SHP77 (cell line): Measurements from ENCODE around the gene TMEM237.

Source experiments
- DNase-seq, 2 experiments: peaks; one replicate each; lab custom pipeline; 2025; lab: John Stamatoyannopoulos, UW

The TMEM237 gene

DNA sequence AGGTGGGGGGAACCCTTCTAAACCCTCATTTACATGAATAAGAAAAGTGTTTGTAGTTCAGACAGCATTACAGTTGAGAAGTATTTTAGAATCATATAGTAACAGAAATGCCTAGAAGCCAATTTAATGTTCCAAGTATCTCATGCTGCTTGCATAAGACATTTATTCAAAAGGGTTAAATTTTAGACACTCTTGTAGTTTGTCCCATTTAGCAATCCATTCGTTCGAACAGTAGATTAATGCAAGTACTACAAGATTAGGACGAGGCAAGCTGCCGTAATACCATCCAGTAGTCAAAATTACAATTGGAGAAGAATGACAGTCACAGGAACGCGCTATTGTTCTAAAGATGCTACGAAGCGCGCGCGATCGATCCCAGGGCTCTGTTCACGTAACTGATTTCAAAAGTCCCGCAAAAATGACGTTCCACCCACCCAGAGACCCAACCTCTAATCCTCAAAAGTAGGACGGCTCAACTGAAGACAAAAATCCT lies 1.2 kb downstream of the TMEM237 start:
- peak in 1 of 2 experiments; percentile 73 for DNase-seq

DNA sequence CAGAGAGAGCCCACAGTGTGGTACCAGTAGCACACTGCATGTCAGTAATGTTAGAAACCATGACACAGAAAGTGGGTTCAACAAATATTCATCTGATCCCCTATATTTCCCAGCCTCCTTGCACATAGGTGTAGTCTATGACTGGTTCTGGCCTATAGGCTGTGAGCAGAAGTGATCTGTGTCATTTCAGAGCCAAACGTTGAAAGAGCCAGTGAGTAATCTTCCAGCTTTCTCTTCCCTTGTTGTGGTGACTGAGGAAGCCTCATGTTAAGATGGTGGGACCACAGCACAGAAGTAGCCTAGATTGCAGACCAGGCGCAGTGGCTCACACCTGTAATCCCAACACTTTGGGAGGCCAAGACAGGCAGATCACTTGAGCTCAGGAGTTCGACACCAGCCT lies 4.1 kb downstream of the TMEM237 start:
- DNase-seq: no peak

DNA sequence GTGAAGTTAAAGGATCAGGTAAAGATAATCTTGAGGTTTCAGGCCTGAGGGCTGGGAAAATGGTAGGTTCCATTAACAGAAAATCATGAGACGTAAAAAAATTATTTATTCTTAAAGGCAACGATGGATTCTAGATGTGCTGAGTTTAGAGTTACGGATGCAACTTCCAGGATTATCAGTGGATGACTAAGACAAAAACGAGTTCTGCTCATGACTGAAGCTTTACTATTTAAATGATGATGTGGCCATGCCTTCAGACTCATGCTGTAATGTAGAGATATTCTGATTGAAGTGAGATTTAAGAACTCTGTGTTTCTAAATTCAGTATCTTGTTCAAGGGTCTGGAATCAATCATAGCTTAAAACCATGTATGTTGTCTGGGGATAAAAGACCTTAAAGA lies 5.0 kb downstream of the TMEM237 start:
- no peak for DNase-seq

DNA sequence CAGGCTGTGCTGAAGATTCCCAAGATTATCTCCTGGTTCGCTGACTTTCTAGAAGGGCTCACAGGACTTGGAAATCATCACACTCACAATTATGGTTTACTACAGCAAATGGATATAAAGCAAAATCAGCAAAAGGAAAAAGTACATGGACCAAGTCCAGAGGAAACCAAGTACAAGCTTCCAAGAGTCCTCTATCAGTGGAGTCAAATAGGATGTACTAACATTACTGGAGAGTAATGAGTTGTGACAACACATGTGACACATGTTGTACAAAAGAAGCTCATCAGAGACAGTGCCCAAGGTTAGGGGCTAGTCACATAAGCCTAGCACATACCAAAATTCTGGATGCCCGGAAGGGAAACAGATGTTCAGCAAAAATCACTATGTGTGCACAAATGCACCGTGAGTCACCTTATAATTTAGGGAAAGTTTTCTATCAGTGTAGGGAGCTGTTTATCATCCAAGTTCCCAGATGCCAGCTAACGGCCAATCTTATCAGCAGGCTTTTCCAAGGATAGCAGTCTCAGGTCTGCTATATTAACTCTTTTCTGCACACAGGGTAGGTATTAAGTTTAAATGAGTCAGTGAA lies 9.5 kb downstream of the TMEM237 start:
- no peak for DNase-seq

DNA sequence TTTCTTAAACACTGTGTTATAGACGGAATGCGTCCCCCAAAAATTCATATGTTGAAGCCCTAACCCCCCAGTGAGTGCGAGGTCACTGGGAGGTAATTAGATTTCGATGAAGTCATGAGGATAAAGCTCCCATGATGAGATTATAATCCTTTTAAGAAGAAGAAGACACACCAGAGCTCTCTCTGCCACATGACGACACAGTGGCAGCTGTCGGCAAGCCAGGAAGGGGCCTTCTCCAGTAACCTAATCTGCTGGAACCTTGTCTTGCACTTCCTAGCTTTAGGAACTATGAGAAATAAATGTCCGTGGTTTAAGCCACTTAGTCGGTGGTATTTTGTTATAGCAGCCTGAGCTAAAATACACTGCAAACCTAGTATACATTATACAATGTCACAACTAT lies 12.3 kb downstream of the TMEM237 start:
- no peak for DNase-seq

DNA sequence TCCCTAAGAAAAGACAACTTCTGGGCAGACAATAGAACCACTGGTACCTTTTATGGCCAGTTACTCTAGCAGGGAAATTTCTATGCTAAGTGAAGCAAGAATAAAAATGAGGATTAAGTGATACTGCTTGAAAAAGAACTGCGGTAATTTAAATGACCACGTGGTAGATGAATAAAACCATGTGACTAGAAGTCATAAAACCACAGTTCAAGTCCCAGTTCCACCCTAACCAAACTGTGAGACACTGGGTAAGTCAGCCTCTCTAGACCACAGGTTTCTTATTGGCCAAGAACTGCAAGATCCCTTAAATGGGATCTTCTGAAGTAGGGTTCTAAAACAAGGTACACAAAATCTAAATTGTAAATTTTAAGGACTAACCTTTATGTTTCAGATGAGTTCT lies 12.7 kb downstream of the TMEM237 start:
- no peak for DNase-seq

DNA sequence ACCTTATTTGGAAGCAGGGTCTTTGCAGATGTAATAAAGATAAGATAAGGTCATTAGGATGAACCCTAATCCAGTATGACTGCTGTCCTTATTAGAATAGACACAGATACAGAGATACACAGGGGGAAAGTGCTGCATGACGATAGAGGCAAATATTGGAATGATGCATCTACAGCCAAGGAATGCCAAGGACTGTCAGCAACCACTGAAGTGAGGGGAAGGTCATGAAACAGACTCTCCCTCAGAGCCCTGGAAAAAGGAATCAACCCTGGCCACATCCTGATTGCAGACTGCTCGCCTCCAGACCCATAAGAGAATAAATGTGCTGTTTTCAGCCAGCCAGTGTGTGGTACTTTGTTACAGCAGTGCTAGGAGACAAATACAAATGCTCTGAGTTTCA lies 14.8 kb downstream of the TMEM237 start:
- DNase-seq: no peak

DNA sequence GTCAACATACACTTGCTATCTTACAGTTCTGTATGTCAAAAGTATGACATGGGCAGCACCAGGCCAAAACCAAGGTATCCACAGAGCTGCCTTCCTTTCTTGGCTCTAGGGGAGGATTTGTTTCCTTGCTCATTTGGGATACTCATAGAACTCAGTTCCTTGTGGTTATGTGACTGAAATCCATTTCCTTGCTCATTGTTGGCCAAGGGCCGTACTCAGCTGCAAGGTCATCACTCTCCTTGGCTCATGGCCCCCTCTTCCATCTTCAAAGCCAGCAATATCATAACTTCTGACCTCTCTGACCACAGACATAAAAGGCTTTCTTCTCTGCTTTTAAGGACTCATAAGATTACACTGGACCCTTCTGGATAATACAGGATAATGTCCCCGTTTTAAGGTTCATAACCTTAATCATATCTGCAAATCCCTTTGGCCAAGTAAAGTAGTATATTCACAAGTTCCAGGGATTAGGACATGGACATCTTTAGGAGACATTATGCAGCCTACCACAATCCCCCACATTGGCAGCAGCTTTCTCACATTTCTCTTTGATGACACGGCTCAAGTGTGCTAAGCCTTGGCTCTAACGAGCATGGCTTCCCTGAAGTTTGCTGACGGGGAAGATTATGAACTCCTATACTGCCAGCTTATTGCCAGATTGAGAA lies 20.9 kb downstream of the TMEM237 start:
- DNase-seq: no peak

DNA sequence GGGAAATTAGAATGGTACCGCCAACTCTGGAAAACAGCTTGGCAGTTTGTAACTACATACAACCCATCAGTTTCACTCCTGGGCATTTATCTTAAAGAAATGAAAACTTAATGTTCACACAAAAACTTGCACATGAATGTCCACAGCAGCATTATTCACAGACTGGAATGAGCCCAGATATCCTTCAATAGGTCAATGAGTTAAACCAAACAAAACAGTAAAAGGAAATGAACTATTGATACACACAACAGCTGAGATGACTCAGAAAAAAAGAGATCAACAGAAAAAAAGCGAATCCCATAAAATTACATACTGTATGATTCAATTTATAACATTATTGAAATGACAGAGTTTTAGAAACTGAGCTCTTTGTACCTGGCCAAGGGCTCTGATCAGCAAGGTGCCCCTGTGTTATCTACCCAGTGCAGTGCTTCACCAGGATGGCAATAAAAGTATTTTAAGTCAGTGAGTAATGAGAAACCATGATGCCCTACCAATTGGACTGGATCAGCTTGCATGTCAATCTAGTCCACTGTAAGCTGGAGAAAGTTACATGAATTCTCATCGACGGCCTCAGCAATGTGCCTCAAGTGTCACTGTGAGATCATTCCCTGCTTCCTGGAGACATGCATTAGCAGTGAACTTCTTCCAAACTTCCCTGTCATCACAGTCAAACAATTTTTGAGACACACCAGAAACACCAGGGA lies 21.9 kb downstream of the TMEM237 start:
- DNase-seq: no peak

DNA sequence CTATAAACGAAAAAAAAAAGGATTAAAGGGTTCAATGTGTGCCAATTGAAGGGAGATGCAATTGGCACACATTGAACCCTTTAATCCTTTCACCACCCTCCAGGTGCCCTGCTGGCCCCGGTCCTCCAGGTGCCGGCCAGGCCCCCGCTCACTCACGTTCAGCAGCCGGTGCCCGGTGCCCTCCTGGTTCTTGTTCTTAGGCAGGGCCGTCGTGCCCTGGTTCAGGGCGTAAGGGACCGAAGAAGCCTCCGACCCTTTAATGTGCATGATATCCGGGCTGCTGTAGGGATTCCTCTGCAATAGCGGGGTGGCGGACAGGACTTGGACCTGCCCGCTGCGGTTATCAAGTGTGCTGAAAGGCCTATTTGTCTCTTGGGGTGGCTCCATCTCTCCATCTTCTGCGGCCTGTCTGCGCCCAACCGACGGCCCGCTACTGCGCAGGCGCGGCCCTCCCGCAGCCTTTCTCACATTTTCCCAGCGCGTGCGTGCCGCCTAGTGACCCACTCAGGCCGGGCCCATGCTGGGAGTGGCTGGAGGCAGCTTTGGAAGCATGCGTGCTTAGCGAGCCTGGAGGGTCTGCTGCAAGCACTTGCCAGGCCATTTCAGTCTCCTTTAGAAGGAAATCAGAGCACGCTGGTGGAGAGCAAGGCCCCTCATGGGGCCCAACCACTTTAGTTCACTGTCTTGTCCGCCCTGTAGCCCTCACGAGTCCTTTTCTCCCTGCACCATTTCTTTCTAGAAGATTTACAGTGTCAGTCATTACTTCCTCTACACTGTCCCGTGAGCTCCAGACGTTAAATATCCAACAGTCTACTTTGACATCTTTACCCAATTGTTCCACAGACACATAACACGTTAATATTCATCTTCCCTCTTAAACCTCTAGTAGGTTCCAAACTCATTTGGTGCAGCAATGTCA lies 24.3 kb downstream of the TMEM237 start:
- DNase-seq: no peak

DNA sequence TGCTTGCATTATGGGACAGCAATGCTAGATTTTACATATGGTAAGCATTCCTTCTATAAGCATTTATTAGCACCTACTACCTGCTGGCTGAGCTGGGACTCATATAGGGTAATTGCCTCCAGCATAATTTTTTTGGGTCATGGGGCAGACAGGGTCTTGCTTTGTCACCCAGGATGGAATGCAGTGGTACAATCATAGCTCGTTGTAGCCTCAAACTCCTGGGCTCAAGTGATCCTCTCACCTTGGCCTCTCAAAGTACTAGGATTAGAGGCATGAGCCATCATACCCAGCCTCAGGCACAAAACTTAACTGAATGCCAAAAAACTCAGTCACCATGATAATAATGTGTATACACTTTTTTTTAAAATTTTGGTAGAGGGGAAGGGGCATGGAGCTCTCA lies 35.3 kb downstream of the TMEM237 start:
- no peak for DNase-seq

DNA sequence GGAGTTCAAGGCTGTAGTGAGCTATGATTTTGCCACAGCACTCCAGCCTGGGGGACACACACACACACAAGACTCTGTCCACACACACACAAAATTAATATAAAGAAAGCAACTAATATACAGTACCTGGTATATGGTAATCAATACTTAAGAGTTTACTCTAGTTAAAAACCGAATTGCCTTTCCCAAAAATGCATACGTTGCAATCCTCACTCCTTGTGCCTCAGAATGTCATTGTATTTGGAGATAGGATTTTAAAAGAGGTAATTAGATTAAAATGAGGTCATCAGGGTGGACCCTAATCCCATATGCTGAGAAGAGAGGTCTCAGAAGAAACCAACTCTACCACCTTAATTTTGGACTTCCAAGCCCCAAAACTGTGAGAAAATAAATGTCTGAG lies 35.7 kb downstream of the TMEM237 start:
- no peak for DNase-seq

DNA sequence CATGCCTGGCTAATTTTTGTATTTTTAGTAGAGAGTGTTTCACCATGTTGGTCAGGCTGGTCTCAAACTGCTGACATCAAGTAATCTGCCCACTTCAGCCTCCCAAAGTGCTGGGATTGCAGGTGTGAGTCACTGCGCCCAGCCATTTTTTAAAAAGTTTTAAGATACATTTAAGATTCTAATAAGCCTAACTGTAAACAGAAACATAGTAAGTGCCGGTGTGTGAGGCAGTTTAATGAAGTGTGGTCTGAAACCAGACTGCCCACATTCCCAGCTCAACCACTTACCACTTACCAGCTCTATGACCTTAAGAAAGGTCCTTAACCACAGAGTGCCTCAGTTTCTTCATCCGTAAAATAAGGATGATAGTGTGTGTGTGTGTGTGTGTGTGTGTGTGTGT lies 42.4 kb downstream of the TMEM237 start:
- no peak for DNase-seq

DNA sequence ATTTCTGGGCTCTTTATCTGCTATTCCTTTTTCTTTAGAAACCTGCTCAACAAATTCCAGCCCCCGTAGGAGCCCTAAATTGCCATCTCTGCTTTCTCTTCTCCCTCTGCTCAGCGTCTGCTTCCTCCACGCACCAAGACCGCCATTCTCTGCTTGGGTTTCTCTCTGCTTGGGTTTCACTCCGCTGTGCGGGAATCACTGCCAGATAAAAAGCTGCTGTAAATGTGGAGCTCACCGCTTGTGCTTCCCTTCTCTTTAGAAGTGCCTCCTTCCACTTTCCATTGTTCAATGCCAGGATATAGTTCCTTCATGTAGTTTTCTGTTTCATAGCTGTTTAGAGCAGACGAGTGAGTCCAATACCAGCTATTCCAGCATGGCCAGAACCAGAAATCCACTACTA lies 45.9 kb downstream of the TMEM237 start:
- DNase-seq: no peak

DNA sequence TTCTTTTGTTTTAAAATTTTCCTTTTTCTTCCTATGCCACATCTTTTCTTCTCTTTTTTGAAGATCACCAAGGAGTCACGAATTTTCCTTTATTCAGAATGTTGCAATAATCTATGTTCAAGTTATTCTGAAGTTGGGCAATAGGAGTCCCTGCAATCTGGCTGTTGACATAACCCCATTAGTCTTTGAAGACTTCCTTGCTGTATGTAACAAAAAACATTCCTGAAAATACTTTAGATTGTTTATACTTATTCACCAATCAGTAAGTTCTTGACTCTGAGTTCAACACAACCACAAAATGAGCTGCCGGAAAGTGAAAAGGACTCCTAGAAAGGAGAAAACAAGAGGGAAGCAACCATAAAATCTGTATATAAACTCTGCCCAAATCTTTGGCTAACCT lies 62.8 kb downstream of the TMEM237 start:
- DNase-seq: no peak

DNA sequence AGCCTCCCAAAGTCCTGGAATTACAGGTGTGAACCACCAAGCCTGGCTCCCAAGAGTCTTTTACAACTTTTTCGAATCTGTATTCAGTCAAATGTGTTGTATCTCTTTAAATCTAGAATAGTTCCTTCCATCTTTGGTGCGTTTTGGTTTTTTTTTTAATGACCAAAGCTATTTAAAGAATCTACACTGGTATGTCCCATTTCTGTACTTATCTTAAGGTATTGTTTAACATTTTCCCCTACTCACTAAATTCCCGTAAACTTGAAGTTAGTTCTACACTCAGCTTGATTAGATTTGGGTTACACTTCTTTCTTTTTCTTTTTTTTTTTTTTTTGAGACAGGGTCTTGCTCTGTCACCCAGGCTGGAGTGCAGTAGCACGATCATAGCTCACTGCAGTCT lies 63.8 kb downstream of the TMEM237 start:
- DNase-seq: no peak

DNA sequence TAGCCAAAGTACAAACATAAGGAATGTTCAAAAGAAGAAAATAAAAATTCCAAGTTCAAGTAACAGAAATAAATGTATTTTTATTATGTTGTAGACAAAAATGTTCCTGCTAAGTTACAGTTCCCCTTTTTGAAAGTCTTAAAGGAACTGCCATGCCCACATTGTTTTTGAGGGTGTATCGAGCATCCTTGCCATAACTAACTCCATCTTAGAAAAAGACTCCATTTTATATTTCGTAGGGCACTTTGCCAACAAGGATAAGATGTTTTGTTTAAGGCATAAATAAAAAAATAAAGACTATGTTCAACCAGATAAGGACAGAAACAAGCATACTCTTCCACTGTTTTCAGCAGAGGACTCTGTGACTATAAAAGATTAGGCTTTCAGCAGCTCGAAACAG lies 67.3 kb downstream of the TMEM237 start:
- no peak for DNase-seq

DNA sequence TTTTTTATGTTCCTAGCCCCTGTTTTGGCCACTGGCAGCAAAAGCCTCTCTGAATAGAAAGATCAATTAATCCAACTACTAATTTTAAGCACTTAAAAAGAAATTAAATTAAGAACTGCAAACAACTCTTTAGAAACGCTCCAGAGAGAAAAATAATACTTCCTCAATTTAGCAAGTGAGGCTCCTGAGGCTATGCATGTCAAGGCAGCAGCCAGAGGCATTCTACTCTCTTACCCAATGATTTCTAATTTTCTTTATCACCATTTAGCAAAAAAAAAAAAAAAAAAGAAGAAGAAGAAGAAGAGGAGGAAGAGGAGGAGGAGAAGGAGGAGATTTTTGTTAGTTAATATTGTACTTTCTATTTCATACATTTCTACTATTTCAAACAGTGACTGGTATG lies 68.5 kb downstream of the TMEM237 start:
- DNase-seq: no peak

DNA sequence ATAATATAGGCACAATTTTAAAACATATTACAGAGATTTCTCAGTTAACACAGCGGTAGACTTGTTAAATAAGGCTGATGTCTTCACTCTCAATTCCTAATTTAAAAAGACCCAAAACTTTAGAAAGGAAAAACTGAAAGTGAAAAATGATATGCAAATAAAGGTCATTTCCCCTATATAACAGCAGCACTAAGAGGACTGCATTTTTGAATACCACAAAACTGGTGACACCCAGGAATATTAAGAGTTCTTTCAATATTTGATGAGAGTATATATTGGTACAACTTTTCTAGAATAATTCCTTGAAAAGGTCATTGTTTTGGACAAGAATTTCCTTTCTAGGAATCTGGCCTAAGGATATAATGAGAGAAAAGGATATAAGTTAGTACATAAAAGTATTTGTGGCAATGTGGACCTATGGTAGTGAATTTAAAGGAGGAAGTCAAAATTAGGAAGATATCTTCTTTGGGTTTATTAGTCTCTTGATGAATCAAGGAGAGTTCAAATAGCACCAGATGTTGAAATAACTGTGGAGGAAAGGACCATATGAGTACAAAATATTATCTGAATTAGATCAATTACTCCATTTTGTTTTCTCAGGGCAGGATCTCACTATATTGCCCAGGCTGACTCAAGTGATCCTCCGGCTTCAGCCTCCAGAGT lies 70.3 kb downstream of the TMEM237 start:
- no peak for DNase-seq
